Measurements from ENCODE around the gene PKD2L1. TPM values are rescaled to one million over a fixed set of nuclear protein-coding genes. Genes with fewer than 3 reads are reported as not detected.

The PKD2L1 gene
- total RNA-seq, 1 donor from 2014 or later, result not detected

DNA sequence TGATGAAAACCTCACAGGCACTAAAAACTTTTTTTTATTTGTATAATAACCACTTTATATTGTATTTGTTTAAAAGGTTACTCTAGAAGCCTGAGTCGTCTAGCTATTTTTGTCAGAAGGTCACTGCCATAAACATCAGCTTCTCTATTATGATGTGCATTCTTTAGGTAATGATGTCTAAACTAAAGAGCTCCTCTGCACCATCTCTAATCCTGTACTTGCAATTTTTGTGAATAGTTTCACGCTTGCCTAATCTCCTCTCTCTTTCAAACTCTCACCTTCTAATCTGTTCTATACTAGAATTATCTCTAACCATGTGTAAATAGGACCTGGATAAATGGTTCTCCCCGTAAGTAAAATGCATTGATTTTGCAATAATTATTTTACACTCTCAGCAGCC, 90.2 kb downstream of the PKD2L1 start:
- Mint-ChIP-seq H3K36me3 (ENCODE audit: insufficient read depth) (peaks cover 10% of the 10 kb centered on the region), H3K27me3 (no peaks in the 10 kb centered on the region), H3K9me3 (ENCODE audit: low read depth) (no peaks in the 10 kb centered on the region), H3K4me1 (ENCODE audit: low read depth) (peaks cover 5% of the 10 kb centered on the region), H3K27ac (peak overlapping the region; percentile 15), H3K4me3 (ENCODE audit: low read depth) (no peak overlapping the region)
- TF ChIP-seq, protein P1, sequence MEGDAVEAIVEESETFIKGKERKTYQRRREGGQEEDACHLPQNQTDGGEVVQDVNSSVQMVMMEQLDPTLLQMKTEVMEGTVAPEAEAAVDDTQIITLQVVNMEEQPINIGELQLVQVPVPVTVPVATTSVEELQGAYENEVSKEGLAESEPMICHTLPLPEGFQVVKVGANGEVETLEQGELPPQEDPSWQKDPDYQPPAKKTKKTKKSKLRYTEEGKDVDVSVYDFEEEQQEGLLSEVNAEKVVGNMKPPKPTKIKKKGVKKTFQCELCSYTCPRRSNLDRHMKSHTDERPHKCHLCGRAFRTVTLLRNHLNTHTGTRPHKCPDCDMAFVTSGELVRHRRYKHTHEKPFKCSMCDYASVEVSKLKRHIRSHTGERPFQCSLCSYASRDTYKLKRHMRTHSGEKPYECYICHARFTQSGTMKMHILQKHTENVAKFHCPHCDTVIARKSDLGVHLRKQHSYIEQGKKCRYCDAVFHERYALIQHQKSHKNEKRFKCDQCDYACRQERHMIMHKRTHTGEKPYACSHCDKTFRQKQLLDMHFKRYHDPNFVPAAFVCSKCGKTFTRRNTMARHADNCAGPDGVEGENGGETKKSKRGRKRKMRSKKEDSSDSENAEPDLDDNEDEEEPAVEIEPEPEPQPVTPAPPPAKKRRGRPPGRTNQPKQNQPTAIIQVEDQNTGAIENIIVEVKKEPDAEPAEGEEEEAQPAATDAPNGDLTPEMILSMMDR (IDR thresholded peaks at IDR 0.05; ENCODE audit: unreplicated experiment), result no peak
- DNase-seq (ENCODE audit: low spot score, unreplicated experiment), result no peak

DNA sequence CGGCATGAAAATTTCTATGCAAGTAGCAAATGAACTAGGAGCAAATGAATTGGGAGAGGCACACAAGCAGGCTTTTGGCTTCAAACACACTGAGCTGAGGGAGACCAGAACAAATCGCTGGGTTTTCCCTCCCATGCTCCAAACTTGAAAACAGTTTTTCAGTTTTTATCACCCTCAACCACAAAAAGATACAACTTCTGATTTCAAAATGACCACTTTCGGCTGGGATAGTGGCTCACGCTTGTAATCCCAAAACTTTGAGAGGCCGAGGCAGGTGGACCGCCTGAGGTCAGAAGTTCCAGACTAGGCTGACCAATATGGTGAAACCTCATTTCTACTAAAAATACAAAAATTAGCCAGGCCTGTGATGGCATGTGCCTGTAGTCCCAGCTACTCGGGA, 91.6 kb downstream of the PKD2L1 start:
- TF ChIP-seq, protein P1 (IDR thresholded peaks at IDR 0.05; ENCODE audit: unreplicated experiment), result no peak
- H3K4me3 Mint-ChIP-seq (ENCODE audit: low read depth), result no peak overlapping the region
- peaks cover 12% of the 10 kb centered on the region for H3K36me3 Mint-ChIP-seq (ENCODE audit: insufficient read depth)
- no peak overlapping the region for H3K27ac Mint-ChIP-seq
- H3K9me3 Mint-ChIP-seq (ENCODE audit: low read depth), result no peaks in the 10 kb centered on the region
- H3K27me3 Mint-ChIP-seq, result no peaks in the 10 kb centered on the region
- H3K4me1 Mint-ChIP-seq (ENCODE audit: low read depth), result peaks cover 5% of the 10 kb centered on the region
- DNase-seq (ENCODE audit: low spot score, unreplicated experiment), result no peak

Other genes starting within 250 kb of the PKD2L1 start
- 4.1 and 4.5 TPM in 2 replicates for gene CPN1, start 248.4 kb downstream of the PKD2L1 start, total RNA-seq
- 43.7 and 49.5 TPM in 2 replicates for gene ERLIN1, start 144.2 kb downstream of the PKD2L1 start, total RNA-seq
- 21.7 and 22.6 TPM in 2 replicates for gene CHUK, start 100.6 kb downstream of the PKD2L1 start, total RNA-seq
- gene CWF19L1, start 62.6 kb downstream of the PKD2L1 start, total RNA-seq, result 23.3 and 23.8 TPM in 2 replicates
- 28.7 and 31.6 TPM in 2 replicates for gene BLOC1S2, start 43.5 kb downstream of the PKD2L1 start, total RNA-seq
- 281 and 309 TPM in 2 replicates for gene SCD, start 17.0 kb upstream of the PKD2L1 start, total RNA-seq
- 2.8 and 3.1 TPM in 2 replicates for gene WNT8B, start 132.8 kb upstream of the PKD2L1 start, total RNA-seq
- 24.0 and 25.5 TPM in 2 replicates for gene SEC31B, start 189.6 kb upstream of the PKD2L1 start, total RNA-seq
- gene NDUFB8, start 199.6 kb upstream of the PKD2L1 start, total RNA-seq, result 159 and 167 TPM in 2 replicates
- 67.3 and 74.5 TPM in 2 replicates for gene HIF1AN, start 205.7 kb upstream of the PKD2L1 start, total RNA-seq